Amniotic stem cell (primary cell): ENCODE measurements around the gene SUSD4.

Experiments
- DNase-seq: peaks from one replicate; lab custom pipeline; 2025; lab: John Stamatoyannopoulos, UW

Gene SUSD4

DNA sequence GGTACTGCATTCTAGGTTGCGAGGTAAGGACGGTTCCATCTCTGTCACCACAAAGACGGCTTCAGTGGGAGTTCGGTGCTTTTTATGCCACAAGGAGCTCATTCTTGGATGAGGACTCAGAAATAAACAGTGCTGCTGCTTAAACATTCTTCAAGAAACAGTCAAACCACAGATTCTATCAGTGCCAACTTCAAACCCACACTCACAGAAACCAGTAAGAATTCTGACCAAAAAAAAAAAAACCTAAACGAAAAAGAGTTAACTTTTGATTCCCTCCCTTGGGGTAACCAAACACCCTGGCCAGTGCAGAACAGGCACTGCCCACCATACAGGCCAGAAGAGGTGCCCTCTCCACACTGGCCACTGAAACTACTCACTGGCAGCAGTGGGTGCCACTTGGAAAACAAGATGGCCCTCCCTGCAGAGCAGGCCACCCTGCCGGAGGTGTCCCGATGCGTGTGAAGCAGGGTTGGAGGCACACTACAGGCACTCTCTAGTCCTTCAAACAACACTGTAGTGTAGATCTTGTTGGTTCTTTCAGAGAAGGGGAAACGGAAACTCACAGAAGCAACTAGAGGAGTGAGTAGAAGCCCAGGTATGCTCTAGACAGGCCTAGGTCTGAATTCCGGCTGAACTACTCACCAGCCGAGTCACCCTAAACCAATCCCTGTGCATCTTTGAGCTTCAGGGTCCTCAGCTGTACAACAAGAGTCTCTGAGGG is 133.7 kb downstream of the SUSD4 start:
- peak; percentile 37 for DNase-seq

DNA sequence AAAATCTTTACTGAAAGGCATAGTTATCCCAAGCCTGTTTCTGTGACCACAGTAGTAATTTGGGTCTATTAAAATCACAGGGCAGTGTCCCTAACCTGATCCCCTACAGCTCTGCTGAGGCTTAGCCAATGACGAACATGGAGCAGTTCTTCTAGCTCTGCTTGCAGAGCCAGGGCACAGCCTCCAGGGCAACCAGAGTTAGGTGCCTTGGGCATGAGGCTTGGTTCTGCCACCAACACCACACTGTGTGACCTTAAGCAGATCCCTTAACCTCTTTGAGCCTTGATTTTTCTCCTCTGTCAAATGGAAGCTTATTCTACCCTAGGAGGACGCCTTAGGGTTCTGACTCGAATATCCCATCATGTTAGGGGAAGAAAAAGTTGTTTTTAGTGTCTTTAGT is 134.2 kb downstream of the SUSD4 start:
- no peak for DNase-seq

DNA sequence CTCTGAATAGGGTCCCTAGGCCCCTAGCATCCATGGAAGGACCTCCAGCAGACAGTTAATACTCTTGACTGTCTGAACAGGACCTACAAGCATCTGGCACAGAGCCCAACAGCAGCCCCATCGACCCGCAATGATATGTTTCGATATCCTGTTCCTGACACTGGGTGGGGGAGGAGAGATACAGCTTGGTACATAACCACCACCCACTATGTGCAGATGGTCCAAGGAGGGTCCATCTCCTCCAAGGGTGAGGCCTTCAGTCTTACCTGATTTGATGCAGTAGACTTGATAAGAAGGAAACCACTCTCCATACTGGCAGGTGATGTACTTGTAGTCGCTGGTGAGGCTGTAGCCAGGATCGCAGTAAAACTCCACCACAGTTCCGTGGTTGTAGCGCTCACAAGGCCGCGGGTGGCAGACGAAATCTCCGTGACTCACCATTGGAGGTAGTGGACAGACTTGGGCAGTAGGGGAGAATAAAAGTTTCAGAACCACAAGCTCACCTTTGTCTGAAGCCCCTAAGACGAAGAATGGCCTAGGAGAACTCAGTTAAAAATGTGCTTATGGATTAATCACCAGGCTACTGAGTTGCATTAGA is 134.9 kb downstream of the SUSD4 start:
- no peak for DNase-seq

DNA sequence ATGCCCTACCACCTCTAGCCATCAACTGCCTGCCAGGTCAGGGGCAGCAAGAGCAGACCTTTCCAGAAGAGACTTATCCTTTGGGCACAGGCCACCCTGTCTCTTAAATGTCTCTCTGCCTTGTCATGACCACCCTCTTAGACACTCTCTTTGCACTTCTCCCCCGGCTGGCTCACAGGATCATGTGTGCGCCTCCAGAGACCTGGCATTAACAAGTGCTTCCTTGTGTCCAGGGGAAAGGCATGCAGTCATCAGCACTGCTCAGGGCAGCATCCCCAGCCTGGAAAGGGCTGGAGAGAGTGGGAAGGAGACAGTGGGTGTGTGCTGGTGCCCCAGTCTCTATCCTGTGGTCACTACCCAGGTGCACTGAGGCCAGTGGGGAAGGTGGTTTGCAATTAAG is 135.8 kb downstream of the SUSD4 start:
- no peak for DNase-seq

DNA sequence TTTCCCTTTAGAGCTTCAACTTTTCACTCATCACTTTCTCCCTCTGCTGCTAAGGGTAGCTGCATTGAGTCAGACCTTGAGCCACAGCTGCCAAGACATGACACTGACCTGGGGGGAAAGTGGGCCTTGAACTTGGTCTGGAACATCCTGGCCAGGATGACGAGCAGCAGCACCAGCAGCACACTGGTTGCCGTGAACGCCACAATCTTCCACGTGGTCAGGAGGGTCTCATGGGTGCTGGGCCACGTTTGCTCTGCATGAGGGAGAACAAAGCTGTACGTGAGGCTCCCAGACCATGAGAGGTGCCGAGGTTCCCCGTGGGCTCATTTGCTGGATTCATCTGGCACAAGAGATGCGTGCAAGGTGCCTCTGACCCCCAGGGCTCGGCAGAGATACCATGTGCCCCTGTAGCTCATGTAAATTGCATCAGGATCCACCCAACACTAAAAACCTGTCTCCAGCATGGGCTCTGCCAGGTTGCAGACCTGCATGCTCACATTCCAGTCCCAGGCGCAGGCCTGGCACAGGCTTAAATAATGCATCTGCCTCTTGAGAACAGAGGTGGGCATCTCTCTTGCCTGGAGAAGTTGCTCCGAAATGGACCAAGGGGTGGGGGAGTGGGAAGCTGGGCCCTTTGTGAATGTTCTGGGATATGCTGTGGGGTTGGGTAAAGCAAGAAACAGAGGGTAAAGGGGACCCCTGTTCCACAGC is 136.3 kb downstream of the SUSD4 start:
- no peak for DNase-seq

DNA sequence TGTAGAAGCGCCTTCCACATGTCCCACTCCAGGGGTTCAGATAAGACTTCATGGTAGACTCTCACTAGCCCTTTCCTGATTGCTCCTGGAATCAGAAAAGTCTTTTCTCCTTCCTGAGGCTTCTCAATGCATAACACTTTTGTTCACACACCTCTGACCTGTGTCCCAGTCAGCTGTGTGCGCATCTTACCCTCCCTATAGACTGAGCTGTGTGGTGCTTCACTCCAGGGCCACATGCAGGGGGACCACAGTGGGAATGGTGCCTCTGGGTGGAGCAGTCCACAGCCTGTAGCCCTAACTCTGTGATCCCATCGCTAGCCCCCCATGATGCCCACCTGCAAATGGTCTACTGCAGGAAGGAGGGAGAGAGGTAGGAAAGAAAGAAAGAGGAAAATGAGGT is 136.9 kb downstream of the SUSD4 start:
- DNase-seq, result no peak

DNA sequence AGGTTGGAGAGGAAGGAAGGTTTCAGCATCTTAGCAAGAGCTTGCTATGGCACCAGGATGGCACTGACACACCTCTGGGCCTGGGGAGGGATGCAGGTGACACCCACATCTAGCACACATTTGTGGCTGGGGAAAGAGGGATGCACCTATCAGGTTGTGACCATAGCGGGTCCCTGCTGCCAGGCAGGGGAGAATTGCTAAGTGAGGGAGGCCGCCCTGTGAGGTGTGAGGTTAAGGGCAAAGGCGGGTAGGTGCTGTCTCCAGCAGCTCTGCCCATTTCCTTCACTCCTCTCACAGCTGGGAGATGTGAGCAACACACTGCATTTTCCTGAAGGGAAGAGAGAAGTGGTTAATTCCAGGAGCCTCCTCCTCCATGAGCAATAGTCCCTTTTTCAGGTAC is 137.7 kb downstream of the SUSD4 start:
- DNase-seq, result no peak

DNA sequence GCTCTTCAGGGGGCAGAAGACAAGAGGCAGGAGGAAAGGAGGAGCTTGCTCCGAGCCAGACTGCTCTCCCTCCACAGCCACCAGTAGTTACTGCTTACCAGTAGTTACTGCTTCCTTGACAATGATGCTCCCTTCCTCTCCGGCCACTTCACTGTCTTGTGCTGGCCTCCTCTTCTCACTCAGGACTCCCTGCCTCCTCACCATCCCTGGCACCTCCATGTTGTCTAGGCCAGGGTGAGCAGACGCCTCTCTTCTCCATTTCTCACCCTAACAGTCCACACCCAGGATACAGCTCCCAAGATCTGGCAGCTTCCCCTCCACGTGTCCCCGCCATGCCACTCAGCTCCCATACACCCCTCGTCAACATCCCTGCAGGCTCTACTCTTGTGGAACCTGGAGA is 138.5 kb downstream of the SUSD4 start:
- DNase-seq, result no peak

DNA sequence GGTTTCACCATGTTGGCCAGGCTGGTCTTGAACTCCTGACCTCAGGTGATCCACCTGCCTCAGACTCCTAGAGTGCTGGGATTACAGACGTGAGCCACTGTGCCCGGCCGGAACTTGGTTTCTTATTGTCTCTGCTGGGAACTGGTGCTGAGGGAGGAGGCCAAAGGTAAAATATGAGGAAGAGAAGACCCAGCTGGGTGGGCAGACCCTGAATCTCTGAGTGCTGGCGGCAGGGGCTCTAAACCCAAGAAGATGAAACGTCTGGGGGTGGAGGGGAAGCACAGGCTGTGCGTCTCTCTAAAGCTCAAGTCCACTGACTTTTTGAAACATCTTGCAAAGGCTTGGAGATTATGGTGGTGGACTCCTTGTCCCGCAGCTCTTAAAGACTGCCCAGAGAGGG is 138.9 kb downstream of the SUSD4 start:
- no peak for DNase-seq

DNA sequence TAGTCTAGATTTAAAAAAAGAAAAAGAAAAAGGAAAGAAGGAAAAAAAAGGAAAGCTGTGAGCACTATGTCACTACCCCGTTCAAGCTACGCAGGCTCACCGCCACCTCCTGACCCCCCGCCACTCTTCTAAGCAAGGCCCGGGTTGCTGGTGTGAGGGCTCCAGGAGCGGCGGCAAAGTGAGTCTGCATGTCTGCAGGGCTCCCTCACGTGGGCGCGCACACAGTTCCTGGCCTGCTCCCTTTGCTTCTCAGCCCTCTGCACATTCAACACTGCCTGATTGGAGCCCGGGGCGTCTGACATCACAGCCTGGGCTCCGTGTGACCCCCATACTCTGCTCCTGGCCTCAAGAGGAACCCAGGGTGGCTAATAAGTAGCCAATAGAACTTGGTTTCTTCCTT is 139.5 kb downstream of the SUSD4 start:
- DNase-seq, result no peak

DNA sequence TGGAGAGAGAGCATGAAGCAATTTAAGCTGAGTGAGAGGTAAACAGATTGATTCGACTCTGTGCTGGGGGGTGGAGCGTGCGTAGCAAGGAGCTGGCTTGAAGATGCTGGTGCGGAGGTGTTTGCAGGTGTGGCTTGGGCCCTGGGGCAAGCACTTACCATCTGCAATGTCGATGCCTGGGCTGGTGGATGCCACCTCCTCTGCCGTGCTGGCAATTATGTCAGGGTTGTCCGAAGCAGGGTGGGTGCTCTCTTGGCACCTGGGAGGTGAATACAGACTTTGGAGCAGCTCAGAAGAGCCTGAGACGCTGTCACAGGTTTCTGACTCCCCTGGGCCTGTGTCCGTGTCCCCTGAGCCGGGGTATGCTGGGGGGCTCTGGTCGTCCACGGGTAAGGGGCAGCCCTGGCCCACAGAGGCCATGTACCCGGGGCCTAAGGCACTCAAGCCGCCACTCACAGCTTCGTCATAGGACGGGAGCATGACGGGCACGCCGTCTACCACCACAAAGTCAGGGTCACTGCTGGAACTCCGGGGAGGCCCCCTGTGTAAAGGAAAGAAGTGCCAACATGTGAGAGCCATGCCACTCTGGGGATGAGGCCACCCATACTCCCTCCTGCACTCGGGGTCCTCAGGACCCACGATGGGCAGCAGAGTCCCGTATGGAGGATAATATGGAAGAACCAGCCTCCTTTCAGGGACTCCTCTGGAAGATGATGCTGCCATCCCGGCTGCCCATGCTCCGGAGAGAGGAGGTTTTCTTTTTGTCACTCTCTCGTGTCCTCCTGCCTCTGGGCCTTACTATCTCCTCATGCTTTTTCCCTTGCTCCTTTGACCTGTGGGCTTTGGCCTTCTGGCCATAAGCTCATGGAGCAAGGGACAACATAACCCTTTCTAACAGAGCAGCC is 140.6 kb downstream of the SUSD4 start:
- no peak for DNase-seq

DNA sequence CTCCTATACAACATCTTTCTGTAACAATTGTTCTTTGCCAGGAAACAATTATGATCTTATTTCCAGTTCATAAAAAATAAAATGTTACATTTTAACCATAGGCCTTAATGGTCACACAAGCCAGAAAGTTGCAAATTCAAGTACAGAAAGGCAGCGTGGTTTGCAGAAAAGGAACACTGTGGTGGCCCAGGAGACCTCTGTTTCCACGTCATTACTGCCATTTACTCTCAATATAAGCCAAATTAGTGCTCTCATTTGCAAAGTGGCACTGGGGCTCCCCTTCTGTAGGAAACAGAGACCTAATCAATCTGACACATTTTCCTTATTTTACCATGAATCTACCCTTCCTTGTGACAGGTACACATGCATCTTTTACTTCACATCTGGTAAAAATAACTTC is 141.6 kb downstream of the SUSD4 start:
- DNase-seq, result no peak

DNA sequence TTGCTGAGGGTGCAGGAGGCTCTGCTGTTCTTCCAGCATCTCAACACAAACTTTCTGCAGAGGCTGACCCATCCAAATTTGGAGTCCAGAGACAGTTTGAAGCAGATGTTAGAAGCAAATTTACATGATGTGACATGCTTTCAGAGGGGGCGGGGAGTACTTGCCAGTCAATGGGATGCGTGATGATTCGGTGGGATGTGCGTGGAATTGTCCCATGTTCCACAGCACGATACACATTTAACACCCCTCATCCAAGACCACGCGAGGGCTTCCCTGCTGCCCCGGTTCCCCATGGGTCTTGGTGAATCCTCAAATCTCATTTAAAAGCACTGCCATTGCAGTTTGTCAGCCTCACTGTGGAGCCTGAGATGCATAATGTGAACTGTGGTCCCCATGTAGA is 142.3 kb downstream of the SUSD4 start:
- no peak for DNase-seq

DNA sequence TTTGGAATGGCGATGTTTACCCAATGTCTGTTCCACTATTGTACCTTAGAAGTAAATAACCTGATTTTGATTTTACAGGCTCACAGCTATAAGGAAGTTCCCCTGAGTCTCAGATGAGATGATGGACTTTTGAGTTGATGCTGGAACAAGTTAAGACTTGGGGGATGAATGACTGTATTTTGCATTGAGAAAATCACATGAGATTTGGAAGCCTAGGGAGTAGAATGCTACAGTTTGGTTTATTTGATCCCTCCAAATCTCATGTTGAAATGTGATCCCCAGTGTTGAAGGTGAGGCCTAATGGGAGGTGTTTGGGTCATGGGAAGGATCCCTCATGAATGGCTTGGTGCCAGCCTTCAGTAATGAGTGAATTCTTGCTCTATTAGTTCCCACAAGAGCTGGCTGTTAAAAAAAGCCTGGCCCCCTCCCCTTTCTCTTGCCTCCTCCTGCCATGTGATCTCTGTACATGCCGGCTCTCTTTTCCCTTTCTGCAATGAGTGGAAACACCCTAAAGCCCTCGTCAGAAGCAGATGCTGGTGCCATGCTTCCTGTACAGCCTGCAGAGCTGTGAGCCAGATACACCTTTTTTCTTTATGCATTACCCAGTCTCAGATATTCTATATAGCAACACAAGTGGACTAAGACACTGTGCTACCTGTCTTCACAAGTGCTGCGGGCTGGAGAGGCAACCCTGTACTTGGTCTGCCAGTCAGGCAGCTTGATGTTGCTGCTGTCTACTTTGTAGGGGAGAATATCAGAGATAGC is 143.9 kb downstream of the SUSD4 start:
- no peak for DNase-seq

DNA sequence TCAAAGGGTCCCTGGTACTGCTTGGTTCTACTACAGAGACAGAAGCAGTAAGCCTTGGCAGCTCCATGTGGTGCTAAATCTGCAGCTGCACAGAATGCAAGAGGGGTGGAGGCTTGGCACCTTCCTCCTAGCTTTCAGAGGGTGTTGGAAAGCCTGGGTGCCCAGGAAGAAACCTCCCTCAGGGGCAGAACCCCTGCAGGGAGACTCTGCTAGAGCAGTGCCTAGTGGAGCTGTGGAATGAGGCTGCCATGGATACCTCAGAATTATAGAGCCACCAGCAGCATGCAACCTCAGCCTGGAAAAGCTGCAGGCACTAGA is 144.7 kb downstream of the SUSD4 start:
- DNase-seq, result no peak

DNA sequence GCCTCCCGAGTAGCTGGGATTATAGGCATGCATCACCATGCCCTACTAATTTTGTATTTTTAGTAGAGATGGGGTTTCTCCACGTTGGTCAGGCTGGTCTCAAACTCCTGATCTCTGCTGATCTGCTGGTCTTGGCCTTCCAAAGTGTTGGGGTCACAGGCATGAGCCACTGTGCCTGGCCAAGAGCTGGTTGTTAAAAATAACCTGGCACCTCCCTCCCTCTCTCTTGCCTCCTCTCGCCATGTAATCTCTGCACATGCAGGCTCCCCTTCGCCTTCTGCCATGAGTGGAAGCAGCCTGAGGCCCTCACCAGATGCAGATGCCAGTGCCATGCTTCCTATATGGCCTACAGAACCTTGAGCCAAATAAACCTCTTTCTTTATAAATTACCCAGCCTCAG is 146.2 kb downstream of the SUSD4 start:
- no peak for DNase-seq

DNA sequence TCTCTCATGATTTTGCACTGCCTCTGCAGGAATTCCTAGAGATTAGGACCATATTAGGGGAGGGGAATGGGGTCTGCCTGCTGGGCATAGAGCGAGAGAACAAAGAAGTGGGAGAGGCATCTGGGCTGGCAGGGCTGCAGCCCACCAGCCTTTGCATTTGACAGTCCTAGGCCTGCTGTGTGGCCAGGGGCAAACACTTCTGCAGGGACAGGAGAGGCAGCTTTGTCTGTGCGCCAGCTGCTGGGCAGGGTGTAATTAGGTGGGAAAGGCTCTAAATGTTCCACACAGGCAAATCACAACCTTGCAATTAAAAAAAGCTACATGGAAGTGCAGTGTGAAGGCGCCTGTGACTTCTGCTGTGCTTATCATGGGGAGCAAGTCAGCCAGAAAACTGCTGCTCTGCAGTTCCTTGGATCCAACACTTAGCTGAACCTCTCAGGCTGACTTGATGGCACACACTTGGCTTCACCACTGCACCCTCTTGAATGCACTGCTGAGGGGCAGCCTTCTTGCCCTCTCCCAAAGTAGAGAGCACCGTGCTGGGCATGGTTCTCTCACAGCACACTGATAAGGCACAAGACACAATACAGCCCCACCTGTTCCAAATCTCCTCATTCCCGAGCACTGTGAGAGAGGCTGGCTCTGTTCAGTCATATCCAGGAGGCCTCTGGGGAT is 147.3 kb downstream of the SUSD4 start:
- no peak for DNase-seq

DNA sequence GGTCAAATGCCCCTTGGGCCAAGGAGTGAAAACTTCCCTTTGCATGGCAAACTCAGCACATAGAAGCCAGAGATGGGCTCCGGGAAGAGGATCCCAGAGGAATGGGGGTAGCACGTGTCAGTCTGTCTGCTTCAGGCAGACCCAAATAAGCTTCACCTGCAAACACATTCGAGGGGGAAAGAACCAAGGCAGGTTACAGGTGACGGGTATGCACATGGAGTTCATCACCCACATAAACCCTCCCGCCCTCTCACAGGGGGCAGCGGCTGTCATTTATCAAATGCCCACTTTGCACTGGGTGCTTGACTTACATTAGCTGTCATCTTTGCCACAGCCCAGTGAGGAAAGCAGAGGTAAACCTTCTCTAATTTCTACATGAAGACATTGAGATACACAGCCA is 147.9 kb downstream of the SUSD4 start:
- DNase-seq, result no peak

DNA sequence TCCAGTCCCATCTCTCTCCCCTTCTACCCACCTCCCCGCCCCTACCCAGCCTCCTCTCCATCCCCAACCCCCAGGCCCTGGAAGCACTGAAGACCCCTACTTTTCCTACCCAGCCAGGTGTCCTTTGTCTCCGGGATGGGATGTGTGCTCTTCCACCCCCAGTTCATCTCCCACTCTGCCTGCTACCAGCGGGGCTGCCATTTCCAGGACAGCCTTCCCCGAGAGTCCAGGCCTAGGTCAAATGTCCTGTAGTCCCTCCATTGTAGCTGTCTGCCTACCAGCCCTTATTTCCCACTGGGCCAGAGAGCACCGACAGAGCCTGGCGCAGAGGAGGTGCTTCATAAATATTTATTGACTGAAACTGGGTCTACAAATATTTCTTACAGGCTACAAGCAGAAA is 148.9 kb downstream of the SUSD4 start:
- DNase-seq, result no peak

DNA sequence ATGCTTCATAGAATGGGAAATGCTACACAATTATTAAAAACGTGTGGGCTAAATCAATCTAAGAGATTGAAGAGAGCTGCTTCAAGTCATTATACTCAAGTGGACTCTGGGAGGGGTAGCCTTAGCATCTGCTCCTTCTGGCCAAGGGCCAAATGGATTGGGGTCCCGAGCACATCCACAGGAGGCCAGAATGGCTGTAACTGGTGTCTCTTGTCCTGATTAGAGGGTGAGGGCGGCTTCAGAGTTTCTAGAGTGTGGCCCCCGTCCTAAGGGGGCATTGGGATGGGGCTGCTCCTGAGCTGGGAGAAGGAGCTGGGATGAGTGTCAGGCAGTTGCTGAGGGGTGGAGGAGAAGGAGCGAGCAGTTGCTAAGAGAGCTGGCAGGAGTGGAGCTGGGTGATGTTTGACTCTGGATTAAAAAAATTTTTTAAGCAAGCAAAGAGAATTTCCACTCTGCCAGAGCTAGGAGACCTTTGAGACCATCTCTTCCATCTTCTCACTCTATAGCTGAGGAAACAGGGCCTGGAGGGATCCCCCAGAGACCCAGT is 149.6 kb downstream of the SUSD4 start:
- no peak for DNase-seq

DNA sequence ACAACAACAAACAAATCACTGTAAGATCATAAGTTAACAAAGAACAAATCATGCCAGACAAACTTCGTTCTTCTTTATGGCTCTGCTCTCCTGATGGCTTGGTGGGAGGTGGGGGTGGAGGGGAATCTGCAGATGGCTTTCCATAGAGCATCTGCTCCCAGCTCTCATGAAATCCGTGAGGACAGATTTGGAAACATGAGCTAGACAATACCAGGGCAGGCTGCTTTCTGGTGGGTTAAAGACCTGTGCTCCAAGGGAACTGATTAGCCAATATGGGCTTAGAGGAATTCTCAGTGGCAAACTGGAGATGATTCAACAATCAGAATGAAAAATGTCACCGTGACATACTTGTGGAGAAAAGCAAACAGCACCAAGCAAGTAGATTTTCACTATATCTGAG is 151.5 kb downstream of the SUSD4 start:
- DNase-seq, result no peak
